VCaP (cell line): ENCODE data around the gene OR13C9.

ENCODE experiments used
- H3K27ac ChIP-seq: fragments of 450-650 bp; 2 replicates; pipeline ENCODE4 v1.5.1; 2017
- CTCF ChIP-seq: fragments of 450-650 bp; conservative IDR thresholded peaks from 2 replicates; pipeline ENCODE4 v1.5.1; 2017; ENCODE audit warnings: mild to moderate bottlenecking, moderate library complexity

OR13C9 gene

GRCh38 chr9:104577263-104577662 is 40.7 kb downstream of the OR13C9 start:
- no peak for TF ChIP-seq CTCF
- no peak overlapping the region for H3K27ac ChIP-seq

- no peak for TF ChIP-seq CTCF
Observed at GRCh38 chr9:104575456-104575855, 42.5 kb downstream of the OR13C9 start.

GRCh38 chr9:104572612-104573011 is 45.4 kb downstream of the OR13C9 start:
- no peak for TF ChIP-seq CTCF
- no peak overlapping the region for H3K27ac ChIP-seq

More at GRCh38 chr9:104575456-104575855, 42.5 kb downstream of the OR13C9 start:
- no peak overlapping the region for H3K27ac ChIP-seq

- no peak within 1 kb of the TSS for H3K27ac ChIP-seq
- TF ChIP-seq CTCF, result no peak
Observed at GRCh38 chr9:104568868-104569267, 49.1 kb downstream of the OR13C9 start, which contains the start of gene OR13C8. TSS of gene OR13C8 (plus strand) at chr9:104569168. CDS start at chr9:104569168, 0 bp downstream.
